WTC11 (cell line): ENCODE results near the gene XIAP. TPM values are rescaled to one million over a fixed set of nuclear protein-coding genes. Genes with fewer than 3 reads are reported as not detected.
A peak's percentile ranks its signal among the peaks of the same experiment; 100 is the strongest.
"Not testable (repeated sequence)": the region's sequence is repeated elsewhere in the genome, so short reads cannot be mapped to it uniquely, and the experiment has no call there.

Source experiments
- ATAC-seq: fragments of 200-7000 bp; cut with Tn5 transposase; 2 replicates; pipeline ENCODE4 v1.10.0; 2021; ENCODE audit warnings: mild to moderate bottlenecking, moderate library complexity
- CTCF ChIA-PET: fragments of 300-600 bp; sonication (Branson Sonifier 250); formaldehyde crosslinking; loops from one replicate; lab custom pipeline; 2021; ENCODE audit warnings: antibody characterized with exemption; lab: Charles Lee
- POLR2A ChIA-PET: fragments of 350-600 bp; sonication (Branson Sonifier 250); formaldehyde crosslinking; loops from one replicate; lab custom pipeline; 2021; ENCODE audit warnings: antibody characterized with exemption; lab: Charles Lee
- DNase-seq: peaks from one replicate; pipeline ENCODE4 v3.0.0; 2021; ENCODE audit warnings: low spot score
- H3K27ac Mint-ChIP-seq: 2 replicates; pipeline ENCODE4 v1.8.0; 2021; ENCODE audit warnings: mixed read lengths
- H3K27me3 Mint-ChIP-seq: 2 replicates; pipeline ENCODE4 v1.8.0; 2021; ENCODE audit warnings: low read depth, mild to moderate bottlenecking, moderate library complexity, mixed read lengths
- H3K36me3 Mint-ChIP-seq: 2 replicates; pipeline ENCODE4 v1.8.0; 2021; ENCODE audit warnings: mixed read lengths
- H3K4me1 Mint-ChIP-seq: 2 replicates; pipeline ENCODE4 v1.8.0; 2022; ENCODE audit warnings: mixed read lengths
- H3K4me3 Mint-ChIP-seq: 2 replicates; pipeline ENCODE4 v1.8.0; 2021; ENCODE audit warnings: mild to moderate bottlenecking, moderate library complexity, mixed read lengths
- H3K9me3 Mint-ChIP-seq: 2 replicates; pipeline ENCODE4 v1.8.0; 2021; ENCODE audit warnings: mixed read lengths
- CREM ChIP-seq: sonication (generic); formaldehyde crosslinking; IDR thresholded peaks from 2 replicates; pipeline ENCODE4 v1.8.1; 2022; ENCODE audit warnings: mild to moderate bottlenecking, missing genetic modification reagents, moderate library complexity
- ELF4 ChIP-seq: sonication (generic); formaldehyde crosslinking; IDR thresholded peaks from 2 replicates; pipeline ENCODE4 v1.8.1; 2022; ENCODE audit warnings: low read depth, mild to moderate bottlenecking, moderate library complexity, missing genetic modification reagents
- GTF2I ChIP-seq: fragments of 250-450 bp; sonication (Bioruptor Pico); conservative IDR thresholded peaks from 2 replicates; pipeline ENCODE4 v1.4.0; 2021; ENCODE audit warnings: mild to moderate bottlenecking
- HMGA2 ChIP-seq: fragments of 250-450 bp; sonication (Bioruptor Pico); IDR thresholded peaks from 2 replicates; pipeline ENCODE4 v1.4.0; 2021; ENCODE audit warnings: mild to moderate bottlenecking, moderate library complexity
- IRF1 ChIP-seq: sonication (generic); formaldehyde crosslinking; IDR thresholded peaks from 2 replicates; pipeline ENCODE4 v1.8.0; 2023; ENCODE audit warnings: missing genetic modification reagents
- JAZF1 ChIP-seq: fragments of 250-450 bp; sonication (Bioruptor Pico); IDR thresholded peaks from 2 replicates; pipeline ENCODE4 v1.9.0; 2021; ENCODE audit warnings: moderate library complexity, mild to moderate bottlenecking, inconsistent platforms
- SP1 ChIP-seq: sonication (generic); formaldehyde crosslinking; conservative IDR thresholded peaks from 2 replicates; pipeline ENCODE4 v1.8.1; 2022; ENCODE audit warnings: missing genetic modification reagents
- ZBTB21 ChIP-seq: sonication (generic); formaldehyde crosslinking; IDR thresholded peaks from 2 replicates; pipeline ENCODE4 v1.8.1; 2023; ENCODE audit warnings: mild to moderate bottlenecking, missing genetic modification reagents, borderline replicate concordance
- ZNF396 ChIP-seq: fragments of 250-450 bp; sonication (Bioruptor Pico); IDR thresholded peaks from 2 replicates; pipeline ENCODE4 v1.8.0; 2021; ENCODE audit warnings: mild to moderate bottlenecking, moderate library complexity, borderline replicate concordance
- ZNF425 ChIP-seq: fragments of 250-450 bp; sonication (Bioruptor Pico); conservative IDR thresholded peaks from 2 replicates; pipeline ENCODE4 v1.9.0; 2021; ENCODE audit warnings: mild to moderate bottlenecking
- total RNA-seq: library from RNA; stranded (reverse); gene quantifications from 3 replicates; pipeline ENCODE4 v1.2.3, GENCODE V29; 2021
- TF ChIP-seq, protein P1 (sequence below): sonication (generic); formaldehyde crosslinking; IDR thresholded peaks from 2 replicates; pipeline ENCODE4 v1.8.1; 2023; ENCODE audit warnings: mild to moderate bottlenecking, missing genetic modification reagents
- TF ChIP-seq, protein P2 (sequence below): sonication (generic); formaldehyde crosslinking; conservative IDR thresholded peaks from 2 replicates; pipeline ENCODE4 v1.8.1; 2023; ENCODE audit warnings: mild to moderate bottlenecking, low read depth, missing genetic modification reagents, moderate library complexity
- TF ChIP-seq, protein P3 (sequence below): sonication (generic); formaldehyde crosslinking; conservative IDR thresholded peaks from 2 replicates; pipeline ENCODE4 v1.8.1; 2022; ENCODE audit warnings: mild to moderate bottlenecking, missing genetic modification reagents
- TF ChIP-seq, protein P4 (sequence below): sonication (generic); formaldehyde crosslinking; IDR thresholded peaks from 2 replicates; pipeline ENCODE4 v1.8.1; 2022; ENCODE audit warnings: low read depth, missing genetic modification reagents, borderline replicate concordance
- TF ChIP-seq, protein P5 (sequence below): sonication (generic); formaldehyde crosslinking; IDR thresholded peaks from 2 replicates; pipeline ENCODE4 v1.8.1; 2023; ENCODE audit warnings: mild to moderate bottlenecking, missing genetic modification reagents, borderline replicate concordance

XIAP gene
- total RNA-seq, 1 experiment from 2014 or later: 40.7 TPM

DNA sequence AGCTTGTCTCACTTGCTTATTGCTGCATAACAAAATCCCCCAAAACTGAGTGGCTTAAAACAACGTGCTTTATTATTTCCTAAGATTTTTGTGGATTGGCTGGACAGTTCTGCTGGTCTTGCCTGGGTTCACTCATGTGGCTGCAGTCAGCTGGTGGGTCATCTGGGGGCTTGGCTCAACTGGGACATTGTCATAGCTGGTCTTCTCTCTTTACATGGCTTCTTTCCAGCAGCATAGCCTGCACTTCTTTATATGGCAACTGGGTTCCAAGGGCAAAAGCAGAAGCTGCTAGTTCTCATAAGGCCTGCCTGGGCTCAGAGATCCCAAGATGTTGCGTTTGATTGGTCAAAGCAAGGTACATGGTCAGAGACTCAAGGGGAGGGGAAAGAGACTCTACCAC, 68.0 kb downstream of the XIAP start:
- peaks cover 16% of the 10 kb centered on the region for H3K4me1 Mint-ChIP-seq
- ATAC-seq (no peak), DNase-seq (no peak)
- ChIA-PET POLR2A (no interaction called here), CTCF (no interaction called here)
- H3K9me3 Mint-ChIP-seq: peaks cover 6% of the 10 kb centered on the region
- TF ChIP-seq HMGA2 (no peak), ZBTB21 (CRISPR knock-in tag) (no peak)
- TF ChIP-seq, protein P1, sequence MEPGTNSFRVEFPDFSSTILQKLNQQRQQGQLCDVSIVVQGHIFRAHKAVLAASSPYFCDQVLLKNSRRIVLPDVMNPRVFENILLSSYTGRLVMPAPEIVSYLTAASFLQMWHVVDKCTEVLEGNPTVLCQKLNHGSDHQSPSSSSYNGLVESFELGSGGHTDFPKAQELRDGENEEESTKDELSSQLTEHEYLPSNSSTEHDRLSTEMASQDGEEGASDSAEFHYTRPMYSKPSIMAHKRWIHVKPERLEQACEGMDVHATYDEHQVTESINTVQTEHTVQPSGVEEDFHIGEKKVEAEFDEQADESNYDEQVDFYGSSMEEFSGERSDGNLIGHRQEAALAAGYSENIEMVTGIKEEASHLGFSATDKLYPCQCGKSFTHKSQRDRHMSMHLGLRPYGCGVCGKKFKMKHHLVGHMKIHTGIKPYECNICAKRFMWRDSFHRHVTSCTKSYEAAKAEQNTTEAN (CRISPR knock-in tag): no peak
- TF ChIP-seq, protein P2, sequence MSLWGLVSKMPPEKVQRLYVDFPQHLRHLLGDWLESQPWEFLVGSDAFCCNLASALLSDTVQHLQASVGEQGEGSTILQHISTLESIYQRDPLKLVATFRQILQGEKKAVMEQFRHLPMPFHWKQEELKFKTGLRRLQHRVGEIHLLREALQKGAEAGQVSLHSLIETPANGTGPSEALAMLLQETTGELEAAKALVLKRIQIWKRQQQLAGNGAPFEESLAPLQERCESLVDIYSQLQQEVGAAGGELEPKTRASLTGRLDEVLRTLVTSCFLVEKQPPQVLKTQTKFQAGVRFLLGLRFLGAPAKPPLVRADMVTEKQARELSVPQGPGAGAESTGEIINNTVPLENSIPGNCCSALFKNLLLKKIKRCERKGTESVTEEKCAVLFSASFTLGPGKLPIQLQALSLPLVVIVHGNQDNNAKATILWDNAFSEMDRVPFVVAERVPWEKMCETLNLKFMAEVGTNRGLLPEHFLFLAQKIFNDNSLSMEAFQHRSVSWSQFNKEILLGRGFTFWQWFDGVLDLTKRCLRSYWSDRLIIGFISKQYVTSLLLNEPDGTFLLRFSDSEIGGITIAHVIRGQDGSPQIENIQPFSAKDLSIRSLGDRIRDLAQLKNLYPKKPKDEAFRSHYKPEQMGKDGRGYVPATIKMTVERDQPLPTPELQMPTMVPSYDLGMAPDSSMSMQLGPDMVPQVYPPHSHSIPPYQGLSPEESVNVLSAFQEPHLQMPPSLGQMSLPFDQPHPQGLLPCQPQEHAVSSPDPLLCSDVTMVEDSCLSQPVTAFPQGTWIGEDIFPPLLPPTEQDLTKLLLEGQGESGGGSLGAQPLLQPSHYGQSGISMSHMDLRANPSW: no peak
- H3K4me3 Mint-ChIP-seq: no peak overlapping the region
- H3K27me3 Mint-ChIP-seq: no peaks in the 10 kb centered on the region; the same call in 1 of the 2 replicates
- no peak overlapping the region for H3K27ac Mint-ChIP-seq
- H3K36me3 Mint-ChIP-seq: peaks cover 7% of the 10 kb centered on the region

- H3K27ac Mint-ChIP-seq, DNase-seq, H3K36me3 Mint-ChIP-seq, CTCF ChIA-PET, H3K4me3 Mint-ChIP-seq, H3K9me3 Mint-ChIP-seq, H3K4me1 Mint-ChIP-seq, ATAC-seq, POLR2A ChIA-PET, H3K27me3 Mint-ChIP-seq: not testable (repeated sequence)
These were observed 72.2 kb downstream of the XIAP start for GRCh38 chrX:123932055-123932454.

DNA sequence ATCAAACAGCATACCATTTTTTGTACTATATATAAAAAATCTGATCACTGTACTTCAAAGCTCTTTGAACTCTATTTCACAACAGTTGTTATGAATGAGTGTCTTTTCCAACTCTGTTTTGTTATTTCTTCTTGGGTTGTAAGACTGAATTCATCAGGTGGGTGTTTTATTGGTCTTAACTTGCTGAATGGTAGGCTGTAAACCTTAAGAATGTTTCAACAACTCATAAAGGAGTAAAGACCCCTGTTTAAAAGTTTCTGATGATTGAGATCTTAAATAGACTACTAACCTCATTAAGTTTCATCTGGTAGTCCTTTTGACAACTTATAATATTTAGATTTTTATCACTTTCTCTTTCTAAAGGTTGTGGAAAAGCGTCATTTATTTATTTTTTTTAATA, 83.2 kb downstream of the XIAP start:
- Mint-ChIP-seq H3K4me3 (no peak overlapping the region), H3K27me3 (no peaks in the 10 kb centered on the region), H3K36me3 (no peaks in the 10 kb centered on the region), H3K27ac (0 out of 2 replicates have a peak overlapping the region, but pooled peaks have one; percentile 27), H3K9me3 (no peaks in the 10 kb centered on the region), H3K4me1 (peaks cover 16% of the 10 kb centered on the region)
- TF ChIP-seq, protein P3, sequence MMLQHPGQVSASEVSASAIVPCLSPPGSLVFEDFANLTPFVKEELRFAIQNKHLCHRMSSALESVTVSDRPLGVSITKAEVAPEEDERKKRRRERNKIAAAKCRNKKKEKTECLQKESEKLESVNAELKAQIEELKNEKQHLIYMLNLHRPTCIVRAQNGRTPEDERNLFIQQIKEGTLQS (CRISPR knock-in tag): no peak
- no peak for TF ChIP-seq ZNF425 (CRISPR knock-in tag)
- TF ChIP-seq ZNF396 (CRISPR knock-in tag): no peak
- TF ChIP-seq ELF4 (CRISPR knock-in tag): no peak
- TF ChIP-seq, protein P4, sequence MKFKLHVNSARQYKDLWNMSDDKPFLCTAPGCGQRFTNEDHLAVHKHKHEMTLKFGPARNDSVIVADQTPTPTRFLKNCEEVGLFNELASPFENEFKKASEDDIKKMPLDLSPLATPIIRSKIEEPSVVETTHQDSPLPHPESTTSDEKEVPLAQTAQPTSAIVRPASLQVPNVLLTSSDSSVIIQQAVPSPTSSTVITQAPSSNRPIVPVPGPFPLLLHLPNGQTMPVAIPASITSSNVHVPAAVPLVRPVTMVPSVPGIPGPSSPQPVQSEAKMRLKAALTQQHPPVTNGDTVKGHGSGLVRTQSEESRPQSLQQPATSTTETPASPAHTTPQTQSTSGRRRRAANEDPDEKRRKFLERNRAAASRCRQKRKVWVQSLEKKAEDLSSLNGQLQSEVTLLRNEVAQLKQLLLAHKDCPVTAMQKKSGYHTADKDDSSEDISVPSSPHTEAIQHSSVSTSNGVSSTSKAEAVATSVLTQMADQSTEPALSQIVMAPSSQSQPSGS: no peak
- ChIA-PET POLR2A (no interaction called here), CTCF (no interaction called here)
- ATAC-seq (no peak), DNase-seq (no peak)

DNA sequence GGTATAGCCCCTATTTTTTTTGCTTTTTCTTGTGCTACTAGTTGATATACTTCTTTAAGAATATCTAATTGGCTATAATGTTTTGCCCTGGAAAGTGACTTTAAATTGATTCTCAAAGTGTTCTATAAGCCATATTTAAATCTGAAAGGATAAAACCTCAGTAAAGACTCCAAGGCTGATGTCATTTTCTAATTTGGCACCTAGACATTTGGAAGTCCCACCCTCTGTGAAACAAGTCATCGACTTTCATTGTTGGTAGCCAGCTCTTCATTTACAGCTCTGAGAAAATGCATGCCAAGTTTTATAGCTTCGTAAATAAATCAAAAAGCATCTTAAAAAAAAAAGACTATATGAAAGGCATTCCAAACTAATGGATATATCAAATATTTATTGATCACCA, 83.6 kb downstream of the XIAP start:
- no peaks in the 10 kb centered on the region for H3K9me3 Mint-ChIP-seq
- CTCF ChIA-PET: no interaction called here
- H3K27me3 Mint-ChIP-seq: no peaks in the 10 kb centered on the region
- no peaks in the 10 kb centered on the region for H3K36me3 Mint-ChIP-seq
- DNase-seq (no peak), ATAC-seq (no peak)
- peaks cover 16% of the 10 kb centered on the region for H3K4me1 Mint-ChIP-seq
- H3K27ac Mint-ChIP-seq: no peak overlapping the region
- H3K4me3 Mint-ChIP-seq: no peak overlapping the region
- POLR2A ChIA-PET: no interaction called here
- no peak for TF ChIP-seq IRF1 (CRISPR knock-in tag)
- no peak for TF ChIP-seq GTF2I (CRISPR knock-in tag)
- no peak for TF ChIP-seq ZNF396 (CRISPR knock-in tag)
- no peak for TF ChIP-seq JAZF1 (CRISPR knock-in tag)
- no peak for TF ChIP-seq CREM (CRISPR knock-in tag)
- no peak for TF ChIP-seq SP1 (CRISPR knock-in tag)
- TF ChIP-seq, protein P5, sequence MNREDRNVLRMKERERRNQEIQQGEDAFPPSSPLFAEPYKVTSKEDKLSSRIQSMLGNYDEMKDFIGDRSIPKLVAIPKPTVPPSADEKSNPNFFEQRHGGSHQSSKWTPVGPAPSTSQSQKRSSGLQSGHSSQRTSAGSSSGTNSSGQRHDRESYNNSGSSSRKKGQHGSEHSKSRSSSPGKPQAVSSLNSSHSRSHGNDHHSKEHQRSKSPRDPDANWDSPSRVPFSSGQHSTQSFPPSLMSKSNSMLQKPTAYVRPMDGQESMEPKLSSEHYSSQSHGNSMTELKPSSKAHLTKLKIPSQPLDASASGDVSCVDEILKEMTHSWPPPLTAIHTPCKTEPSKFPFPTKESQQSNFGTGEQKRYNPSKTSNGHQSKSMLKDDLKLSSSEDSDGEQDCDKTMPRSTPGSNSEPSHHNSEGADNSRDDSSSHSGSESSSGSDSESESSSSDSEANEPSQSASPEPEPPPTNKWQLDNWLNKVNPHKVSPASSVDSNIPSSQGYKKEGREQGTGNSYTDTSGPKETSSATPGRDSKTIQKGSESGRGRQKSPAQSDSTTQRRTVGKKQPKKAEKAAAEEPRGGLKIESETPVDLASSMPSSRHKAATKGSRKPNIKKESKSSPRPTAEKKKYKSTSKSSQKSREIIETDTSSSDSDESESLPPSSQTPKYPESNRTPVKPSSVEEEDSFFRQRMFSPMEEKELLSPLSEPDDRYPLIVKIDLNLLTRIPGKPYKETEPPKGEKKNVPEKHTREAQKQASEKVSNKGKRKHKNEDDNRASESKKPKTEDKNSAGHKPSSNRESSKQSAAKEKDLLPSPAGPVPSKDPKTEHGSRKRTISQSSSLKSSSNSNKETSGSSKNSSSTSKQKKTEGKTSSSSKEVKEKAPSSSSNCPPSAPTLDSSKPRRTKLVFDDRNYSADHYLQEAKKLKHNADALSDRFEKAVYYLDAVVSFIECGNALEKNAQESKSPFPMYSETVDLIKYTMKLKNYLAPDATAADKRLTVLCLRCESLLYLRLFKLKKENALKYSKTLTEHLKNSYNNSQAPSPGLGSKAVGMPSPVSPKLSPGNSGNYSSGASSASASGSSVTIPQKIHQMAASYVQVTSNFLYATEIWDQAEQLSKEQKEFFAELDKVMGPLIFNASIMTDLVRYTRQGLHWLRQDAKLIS (CRISPR knock-in tag): no peak
